HT-29 (cell line): Measurements from ENCODE around the gene KIF21A. TPM values are rescaled to one million over a fixed set of nuclear protein-coding genes. Genes with fewer than 3 reads are reported as not detected.
"Not testable (repeated sequence)": the region's sequence is repeated elsewhere in the genome, so short reads cannot be mapped to it uniquely, and the experiment has no call there.

Experiments
- DNase-seq: peaks from one replicate; pipeline ENCODE4 v3.0.0-alpha.2; 2015; ENCODE audit warnings: low spot score
- total RNA-seq: library from RNA; depleted of rRNA; stranded (reverse); fragments of >200 nt; shearing (Covaris generic); gene quantifications from 2 replicates; pipeline ENCODE4 v1.2.3, GENCODE V29; 2014

KIF21A gene
- total RNA-seq, 1 experiment from 2014 or later: 13.4 TPM

DNA sequence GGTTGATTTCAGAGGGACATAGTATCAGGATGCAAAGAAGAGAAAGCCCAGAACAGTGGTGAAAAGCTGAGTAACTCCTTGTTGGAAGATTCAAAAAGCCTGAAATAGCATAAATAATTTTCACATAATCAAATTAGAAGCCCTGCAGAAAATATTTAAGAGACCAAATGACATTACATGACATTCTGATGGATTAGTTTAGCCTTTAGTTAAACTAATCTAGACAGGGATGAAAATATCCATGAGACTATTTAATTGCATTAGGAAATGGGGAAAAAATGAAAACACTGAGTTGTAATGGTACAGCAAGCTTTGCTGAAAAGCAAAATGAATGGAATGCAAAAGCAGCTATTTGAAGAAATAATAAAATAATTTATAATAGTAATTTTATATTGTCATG, 91.8 kb downstream of the KIF21A start:
- no peak for DNase-seq

- no peak for DNase-seq
Measured at GRCh38 chr12:39348941-39349626, 93.8 kb downstream of the KIF21A start.

GRCh38 chr12:39348523-39348922, 94.4 kb downstream of the KIF21A start:
- no peak for DNase-seq

GRCh38 chr12:39344926-39345325, 98.0 kb downstream of the KIF21A start:
- no peak for DNase-seq

GRCh38 chr12:39343665-39344064, 99.3 kb downstream of the KIF21A start:
- no peak for DNase-seq

DNA sequence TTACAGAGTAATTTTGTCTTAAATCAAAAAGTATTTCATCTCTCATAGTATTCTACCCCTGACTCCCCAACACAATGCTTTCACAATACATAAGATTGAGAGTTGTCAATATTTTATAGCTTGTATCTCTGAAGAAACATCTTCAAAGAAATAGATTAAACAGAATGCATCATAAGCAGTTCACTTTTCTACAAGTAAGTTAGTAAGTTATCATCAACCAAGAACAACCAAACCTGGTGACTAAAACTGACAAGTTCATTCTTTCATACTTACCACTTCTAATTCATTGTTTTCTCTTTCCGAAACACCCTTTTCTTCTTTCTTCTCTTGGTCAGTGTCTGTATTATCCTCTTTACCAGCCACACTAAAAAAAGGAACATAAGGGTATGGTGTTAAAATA, 101.2 kb downstream of the KIF21A start:
- no peak for DNase-seq

- DNase-seq: no peak
Measured at GRCh38 chr12:39341179-39341578, 101.7 kb downstream of the KIF21A start.

GRCh38 chr12:39332661-39333175, 110.2 kb downstream of the KIF21A start:
- DNase-seq: no peak

- DNase-seq: no peak
Measured at GRCh38 chr12:39331539-39332261, 111.2 kb downstream of the KIF21A start.

GRCh38 chr12:39329876-39330275, 113.0 kb downstream of the KIF21A start:
- no peak for DNase-seq

DNA sequence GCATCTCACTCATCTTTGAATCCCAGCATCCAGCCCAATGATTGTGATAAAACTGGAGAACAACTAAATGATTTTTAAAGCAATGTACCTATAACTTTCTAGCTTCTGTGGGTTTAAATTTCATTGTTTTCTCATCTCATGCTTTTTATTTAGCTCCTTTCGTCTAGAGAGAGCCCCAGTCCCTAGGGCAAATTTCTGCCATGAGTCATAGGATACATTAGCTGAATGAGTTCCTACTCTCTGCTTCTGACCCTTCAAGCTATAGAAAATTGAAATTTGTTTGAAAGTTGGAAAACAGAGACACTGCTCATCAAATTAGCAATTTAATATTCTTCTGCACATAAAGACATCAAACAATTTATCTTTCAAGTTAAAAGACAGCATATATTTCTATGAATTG, 113.9 kb downstream of the KIF21A start:
- DNase-seq: no peak

GRCh38 chr12:39327965-39328364, 115.0 kb downstream of the KIF21A start:
- no peak for DNase-seq

DNA sequence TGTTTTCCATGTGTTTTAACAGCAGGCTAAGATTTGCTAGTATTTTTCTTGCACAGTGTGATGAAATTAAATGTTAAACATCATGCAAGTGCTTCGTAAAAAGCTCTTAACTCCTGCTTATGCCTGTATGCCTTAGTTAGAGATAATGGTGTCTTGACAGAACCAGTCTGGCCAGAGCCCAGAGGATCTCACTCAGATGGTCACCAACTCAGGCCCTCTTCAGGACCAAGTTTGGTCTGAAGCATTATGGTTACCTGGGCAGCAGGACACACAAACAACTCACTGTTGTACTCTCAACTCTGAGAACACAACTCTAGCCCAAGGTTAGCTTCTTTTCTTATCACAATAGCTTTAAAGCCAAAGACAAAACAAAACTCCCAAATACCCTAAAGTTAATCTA, 115.4 kb downstream of the KIF21A start:
- no peak for DNase-seq

GRCh38 chr12:39319180-39319579, 123.7 kb downstream of the KIF21A start:
- DNase-seq: no peak

DNA sequence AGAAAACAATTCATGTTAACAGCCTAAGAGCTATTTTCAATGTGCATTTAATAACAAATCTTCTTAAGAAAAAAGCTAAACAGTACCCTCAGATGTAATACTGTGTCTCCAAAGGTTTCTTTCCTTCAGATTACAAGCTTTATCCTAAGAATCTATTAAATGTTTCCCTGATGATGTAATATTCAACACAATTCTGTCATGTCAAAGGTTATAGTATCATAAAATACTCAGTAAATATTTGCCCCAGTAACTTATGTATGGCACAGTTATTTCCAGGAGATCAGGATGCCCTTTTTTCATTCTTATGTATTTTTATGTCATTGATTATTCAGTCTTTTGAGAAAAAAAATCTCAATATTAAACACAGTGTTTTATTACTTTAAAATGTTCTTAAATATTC, 128.4 kb downstream of the KIF21A start:
- DNase-seq: no peak

DNA sequence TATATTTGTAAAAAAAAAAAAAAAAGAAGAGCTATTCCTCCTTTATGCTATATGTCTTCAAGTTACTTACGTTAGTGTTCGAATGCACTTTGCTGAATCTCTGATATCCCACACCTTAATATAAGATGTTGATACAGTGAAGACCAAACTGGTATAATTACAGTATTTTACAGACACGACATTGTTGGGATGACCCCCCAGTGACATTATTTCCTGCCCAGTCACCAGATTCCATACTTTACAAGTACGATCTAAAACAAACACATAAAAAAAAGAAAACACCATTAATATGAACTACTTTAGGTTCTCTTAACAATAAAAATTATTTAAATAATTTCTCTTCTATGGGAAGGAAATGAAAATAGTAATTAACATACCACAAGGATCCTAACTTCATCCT, 133.4 kb downstream of the KIF21A start:
- DNase-seq: no peak

DNA sequence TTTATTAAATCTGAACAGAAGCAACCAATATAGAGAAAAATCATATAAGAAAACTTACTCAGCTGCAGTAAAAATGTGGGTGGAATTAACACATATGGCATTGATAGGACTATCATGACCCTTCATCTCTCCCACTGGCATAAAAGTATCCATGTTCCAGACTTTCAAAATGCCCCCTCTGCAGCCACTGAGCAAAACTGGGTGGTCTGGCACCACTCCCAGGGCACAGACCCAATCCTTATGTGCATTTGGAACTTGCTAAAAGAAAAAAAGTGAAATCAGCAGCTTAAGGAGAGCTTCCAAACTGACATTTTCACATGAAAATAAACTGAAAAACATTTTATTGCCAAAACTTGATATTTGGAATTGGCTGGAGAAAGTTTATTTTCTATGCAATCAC, 141.5 kb downstream of the KIF21A start:
- DNase-seq: no peak

DNA sequence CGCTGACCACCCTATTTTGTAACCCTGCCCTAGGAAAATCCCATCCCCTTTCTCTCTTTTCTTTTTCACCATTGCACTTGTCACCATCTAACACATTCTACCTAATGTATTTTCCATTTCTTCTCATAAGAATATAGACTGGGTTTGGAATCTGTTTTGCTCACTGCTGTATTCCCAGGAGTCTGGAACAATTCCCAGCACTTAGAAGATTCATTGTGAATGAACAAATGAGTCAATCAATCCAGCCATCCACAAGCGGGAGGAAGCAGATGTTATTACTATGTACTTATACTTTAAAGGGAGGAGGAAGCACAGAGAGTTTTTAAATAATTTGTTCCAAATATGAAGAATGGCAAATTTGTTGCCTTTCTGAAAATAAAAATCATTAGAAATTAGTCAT, 142.1 kb downstream of the KIF21A start:
- no peak for DNase-seq

GRCh38 chr12:39297891-39298290, 145.0 kb downstream of the KIF21A start:
- DNase-seq: no peak

- no peak for DNase-seq
Measured at GRCh38 chr12:39296496-39296895, 146.4 kb downstream of the KIF21A start.

- DNase-seq: not testable (repeated sequence)
Measured at GRCh38 chr12:39295593-39295992, 147.3 kb downstream of the KIF21A start.

DNA sequence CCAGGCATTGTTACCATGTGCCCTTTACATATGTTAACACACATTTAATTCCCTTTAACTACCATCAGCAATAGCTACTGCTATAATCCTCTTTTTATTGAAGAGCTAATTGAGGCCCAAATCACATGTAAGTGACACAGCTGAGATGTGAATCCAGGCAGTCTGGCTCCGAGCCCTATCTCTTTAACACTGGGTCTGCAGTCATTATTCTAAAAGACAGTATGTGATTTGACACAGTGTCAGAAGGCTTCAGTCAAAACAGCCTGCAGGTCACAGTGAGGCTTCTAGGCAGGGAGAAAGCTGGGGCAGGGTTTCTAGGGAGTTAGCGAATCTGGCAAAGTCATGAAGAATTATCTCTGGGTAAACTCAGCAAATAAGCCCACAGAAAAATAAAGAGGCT, 148.2 kb downstream of the KIF21A start:
- DNase-seq: no peak

DNA sequence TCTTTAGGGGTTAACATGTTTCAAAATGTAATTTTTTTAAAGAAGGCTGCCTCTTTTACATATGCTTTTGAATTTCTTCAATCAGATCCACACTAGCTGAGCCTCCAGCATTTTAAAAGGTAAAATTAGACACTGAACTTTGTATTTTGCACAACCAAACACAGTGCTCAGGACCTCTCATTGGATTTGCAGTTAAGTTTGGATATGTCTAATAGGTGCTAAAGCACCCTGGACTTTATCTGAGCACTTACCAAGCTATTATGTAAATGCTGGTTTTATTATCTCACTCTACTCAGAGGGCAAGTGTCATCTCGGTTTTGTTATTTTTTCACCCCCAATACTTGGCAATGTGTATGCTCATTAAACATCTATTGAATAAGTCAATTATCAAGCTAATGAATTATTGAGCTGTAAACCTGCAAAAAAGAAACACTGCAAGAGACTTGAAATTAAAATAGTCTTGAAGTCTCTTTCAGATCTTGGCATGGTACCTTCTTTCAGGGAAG, 150.7 kb downstream of the KIF21A start:
- DNase-seq: no peak
